Measurements from ENCODE around the gene CEP97. TPM values are rescaled to one million over a fixed set of nuclear protein-coding genes. Genes with fewer than 3 reads are reported as not detected.
A peak's percentile ranks its signal among the peaks of the same experiment; 100 is the strongest.

The CEP97 gene
- total RNA-seq, 1 donor from 2014 or later = 6.2 TPM

DNA sequence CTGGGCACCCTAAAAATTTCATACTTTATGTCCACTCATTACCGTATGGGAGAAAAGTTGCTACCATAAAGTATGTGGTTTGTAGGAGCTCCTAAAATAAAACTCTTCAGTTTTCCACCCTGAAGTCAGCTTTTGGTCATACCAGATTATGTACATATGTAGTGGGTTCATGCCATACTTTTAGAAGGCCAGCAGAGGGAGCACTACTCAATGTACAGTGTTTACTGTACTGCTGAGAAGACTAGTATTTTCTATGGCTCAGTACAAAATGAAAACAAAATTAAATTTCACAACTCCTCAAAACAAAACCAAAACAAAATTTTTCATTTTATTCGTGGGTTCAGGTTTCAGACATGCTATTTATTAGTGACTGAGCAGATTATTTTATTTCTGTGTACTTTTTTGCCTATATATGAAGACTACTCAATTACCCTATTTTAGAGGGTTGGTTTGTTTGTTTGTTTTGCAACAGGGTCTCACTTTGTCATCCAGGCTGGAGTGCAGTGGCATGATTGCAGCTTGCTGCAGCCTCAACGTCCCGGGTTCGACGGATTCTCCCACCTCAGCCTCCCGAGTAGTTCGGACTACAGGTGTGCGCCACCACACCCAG is 78.9 kb downstream of the CEP97 start:
- intact Hi-C loops (cut with DNase I) = loop anchor here (5.0 to 10.0 kb wide), 2 partner anchors 292 to 424 kb away; no protein-coding TSS in a partner anchor
- ATAC-seq (ENCODE audit: poor library complexity) (peak; percentile 95), DNase-seq (no peak)

DNA sequence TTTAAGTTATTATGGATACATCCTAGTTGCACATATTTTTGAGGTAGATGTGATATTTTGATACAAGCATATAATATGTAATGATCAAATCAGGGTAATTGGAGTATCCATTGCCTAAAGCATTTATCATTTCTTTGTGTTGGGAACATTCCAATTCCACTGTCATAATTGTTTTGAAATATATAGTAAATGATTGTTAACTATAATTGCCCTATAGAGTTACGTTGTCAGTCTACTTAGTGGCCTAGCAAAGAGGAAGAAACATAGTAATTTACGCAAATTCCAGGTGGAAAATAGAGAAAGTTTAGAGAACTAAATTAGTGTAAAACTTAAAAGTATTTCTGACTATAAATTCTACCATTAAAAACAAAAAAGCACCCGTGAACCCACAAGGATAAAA is 79.5 kb downstream of the CEP97 start:
- ATAC-seq (ENCODE audit: poor library complexity) (no peak), DNase-seq (no peak)
- intact Hi-C loops (cut with DNase I) = loop anchor here (5.0 to 10.0 kb wide), 2 partner anchors 291 to 423 kb away; no protein-coding TSS in a partner anchor

DNA sequence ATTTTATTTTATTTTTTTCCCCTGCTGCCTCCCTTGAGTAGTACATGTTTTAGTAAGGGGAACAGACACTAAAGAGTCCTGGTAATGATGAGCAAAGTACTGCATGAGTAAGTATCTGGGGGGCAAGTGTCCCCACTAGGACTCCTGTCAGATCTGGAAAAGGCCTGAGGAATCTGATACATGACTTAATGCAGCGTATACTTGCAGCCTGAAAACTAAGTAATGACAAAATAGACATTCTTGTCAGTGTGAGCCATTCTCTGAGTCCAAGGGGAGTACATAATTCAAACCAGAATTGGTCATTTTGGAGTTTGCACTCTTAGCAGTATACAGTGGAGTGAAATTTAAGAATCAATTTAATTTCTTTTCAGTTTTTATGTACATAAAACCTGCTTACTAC is 82.1 kb downstream of the CEP97 start:
- no peak for ATAC-seq (ENCODE audit: poor library complexity)
- intact Hi-C loops (cut with DNase I) = loop anchor here (10.0 kb wide), 1 partner anchor 288 kb away; no protein-coding TSS in a partner anchor
- no peak for DNase-seq

DNA sequence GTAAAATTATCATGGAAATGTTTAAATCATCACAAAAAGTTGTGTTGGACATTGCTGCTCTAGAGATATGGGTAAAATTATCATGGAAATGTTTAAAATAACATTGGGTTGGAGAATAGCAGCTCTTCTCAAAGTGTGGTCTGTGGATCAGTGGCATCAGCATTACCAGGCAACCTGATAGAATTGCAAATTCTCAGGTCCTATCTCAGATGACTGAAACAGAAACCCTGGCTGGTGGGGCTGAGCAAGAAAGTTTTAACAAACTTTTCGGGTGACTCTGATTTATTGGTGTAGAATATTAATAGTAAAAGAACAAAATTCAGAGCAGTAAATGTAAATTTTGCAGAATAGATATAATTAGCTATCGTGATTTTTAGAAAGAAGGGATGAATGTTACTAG is 83.5 kb downstream of the CEP97 start:
- ATAC-seq (ENCODE audit: poor library complexity) = no peak
- no peak for DNase-seq
- intact Hi-C loops (cut with DNase I) = loop anchor here (10.0 kb wide), 1 partner anchor 287 kb away; no protein-coding TSS in a partner anchor

DNA sequence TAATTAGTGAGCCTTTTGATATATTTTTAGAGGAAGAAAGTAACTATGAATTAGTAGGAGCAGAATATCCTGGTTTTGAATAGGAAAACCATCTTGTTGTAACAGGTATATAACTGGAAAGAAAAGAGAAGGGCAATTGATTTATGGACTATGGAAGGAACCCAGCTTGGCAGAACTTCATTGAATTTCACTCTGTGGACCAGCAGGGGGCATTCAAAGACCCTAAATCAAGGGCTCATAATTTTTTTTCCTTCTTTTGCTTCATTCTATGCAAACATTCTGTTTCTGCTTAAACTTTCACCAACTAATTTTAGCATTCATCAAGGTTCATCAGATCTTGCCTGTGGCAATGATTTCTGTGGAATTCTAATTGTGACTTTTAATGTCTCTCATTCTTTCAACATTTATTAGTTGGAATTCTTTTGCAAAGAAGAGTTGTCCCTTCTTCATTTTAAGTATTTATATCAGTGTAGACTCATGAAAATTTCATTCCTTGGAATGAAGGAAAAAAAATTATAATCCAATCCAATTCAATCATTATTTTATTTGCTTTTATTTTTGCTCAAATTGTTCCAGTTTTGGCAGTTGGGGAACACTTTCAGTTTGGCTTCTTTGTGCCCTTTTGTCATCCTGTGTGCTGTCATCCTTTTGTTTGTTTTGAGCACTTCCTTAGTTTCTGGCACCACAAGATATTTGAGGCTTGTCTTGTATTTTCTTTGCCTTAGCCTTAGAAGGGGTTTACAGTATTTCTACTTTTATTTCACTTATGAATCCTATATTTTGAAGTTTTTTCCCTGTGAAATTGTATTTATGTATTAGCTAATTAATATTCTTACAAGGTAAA is 85.0 kb downstream of the CEP97 start:
- intact Hi-C loops (cut with DNase I) = loop anchor here (5.0 to 10.0 kb wide), 2 partner anchors 43 to 285 kb away; no protein-coding TSS in a partner anchor
- ATAC-seq (ENCODE audit: poor library complexity) = peak; percentile 47
- no peak for DNase-seq

DNA sequence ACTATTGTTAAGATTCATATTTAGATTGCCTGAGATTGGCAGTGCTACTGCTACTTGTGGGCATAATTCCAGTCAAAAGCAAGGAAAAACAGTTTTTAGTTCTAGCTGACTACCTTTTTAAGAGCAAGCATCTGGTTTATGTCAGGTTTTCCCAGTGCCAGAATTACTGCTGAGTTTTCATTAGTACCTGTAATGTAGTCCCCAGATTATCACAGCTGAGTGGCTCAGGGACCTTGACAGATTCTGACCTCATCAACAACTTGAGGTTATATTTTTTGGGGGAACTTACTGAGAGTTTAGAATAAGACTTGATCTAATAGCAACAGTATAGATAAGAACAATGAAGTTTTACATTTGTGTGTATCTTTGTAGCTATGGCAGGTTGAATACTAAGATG is 85.6 kb downstream of the CEP97 start:
- DNase-seq = no peak
- ATAC-seq (ENCODE audit: poor library complexity) = no peak
- intact Hi-C loops (cut with DNase I) = loop anchor here (5.0 kb wide), 1 partner anchor 42 kb away; no protein-coding TSS in a partner anchor

DNA sequence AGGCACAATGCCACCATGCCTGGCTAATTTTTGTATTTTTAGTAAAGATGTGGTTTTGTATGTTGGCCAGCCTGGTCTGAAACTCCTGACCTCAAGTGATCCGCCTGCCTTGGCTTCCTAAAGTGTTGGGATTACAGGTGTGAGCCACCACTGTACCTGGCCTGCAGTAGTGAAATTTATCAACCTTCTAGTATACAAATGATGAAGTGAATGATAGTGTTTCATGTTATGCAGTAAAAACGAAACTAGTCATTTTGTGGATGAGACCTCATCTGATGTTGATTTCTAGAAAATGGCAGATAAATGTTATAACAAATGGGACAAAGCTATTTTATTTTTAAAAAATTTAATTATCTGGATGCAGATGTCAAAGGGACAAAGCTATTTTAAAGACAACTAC is 87.5 kb downstream of the CEP97 start:
- DNase-seq (no peak), ATAC-seq (ENCODE audit: poor library complexity) (no peak)
- intact Hi-C loops (cut with DNase I) = loop anchor here (5.0 kb wide), 1 partner anchor 40 kb away; no protein-coding TSS in a partner anchor

DNA sequence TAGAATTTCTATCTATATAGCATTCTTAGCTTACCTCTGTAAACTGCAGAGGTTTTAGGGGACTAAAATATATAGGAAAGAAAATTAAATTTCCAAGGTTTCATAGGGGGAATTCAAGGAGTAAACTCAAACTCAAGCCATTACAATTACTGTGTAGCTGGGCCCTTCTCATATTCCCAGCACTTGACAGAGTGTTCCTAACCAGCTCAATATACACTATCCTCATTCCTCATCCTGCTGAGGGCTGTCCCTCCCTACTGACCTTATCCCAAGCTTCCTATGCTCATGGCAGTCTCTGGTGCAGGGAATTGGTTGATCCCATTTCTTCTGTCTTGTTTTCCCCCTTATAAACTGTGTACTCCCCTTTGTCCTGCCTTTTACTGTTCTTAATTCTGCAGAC is 88.5 kb downstream of the CEP97 start:
- ATAC-seq (ENCODE audit: poor library complexity) (no peak), DNase-seq (no peak)
- intact Hi-C loops (cut with DNase I) = loop anchor here (5.0 kb wide), 1 partner anchor 39 kb away; no protein-coding TSS in a partner anchor

DNA sequence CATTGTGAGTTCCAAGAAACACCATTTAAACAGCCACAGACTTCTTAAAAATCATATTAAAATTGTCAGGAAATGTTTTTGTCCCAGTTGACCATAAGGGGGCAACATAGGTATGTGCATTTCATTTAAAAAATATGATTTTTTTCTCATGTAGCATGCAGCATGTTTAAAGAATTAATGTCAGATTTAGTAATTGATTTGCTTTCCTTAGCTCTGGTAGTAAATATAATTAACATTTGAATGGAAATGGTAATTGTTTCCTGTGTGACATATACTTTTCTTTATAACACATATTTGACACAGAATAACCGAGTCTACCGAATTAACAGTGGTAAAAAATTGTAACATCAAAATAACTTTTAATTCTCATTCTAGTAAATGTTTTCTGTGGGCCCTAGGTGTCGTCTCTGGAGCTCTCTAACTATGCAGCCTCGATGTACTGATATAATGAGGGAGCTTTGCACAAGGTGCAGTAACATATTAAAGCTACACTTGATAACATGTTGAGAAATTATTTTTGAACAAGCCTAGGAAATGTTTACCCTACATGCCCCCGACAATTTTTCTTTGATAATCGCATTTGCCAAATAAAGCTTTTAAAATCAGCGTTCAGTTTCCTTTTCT is 89.5 kb downstream of the CEP97 start:
- intact Hi-C loops (cut with DNase I) = loop anchor here (5.0 kb wide), 1 partner anchor 38 kb away; no protein-coding TSS in a partner anchor
- peak; percentile 45 for ATAC-seq (ENCODE audit: poor library complexity)
- DNase-seq = no peak

DNA sequence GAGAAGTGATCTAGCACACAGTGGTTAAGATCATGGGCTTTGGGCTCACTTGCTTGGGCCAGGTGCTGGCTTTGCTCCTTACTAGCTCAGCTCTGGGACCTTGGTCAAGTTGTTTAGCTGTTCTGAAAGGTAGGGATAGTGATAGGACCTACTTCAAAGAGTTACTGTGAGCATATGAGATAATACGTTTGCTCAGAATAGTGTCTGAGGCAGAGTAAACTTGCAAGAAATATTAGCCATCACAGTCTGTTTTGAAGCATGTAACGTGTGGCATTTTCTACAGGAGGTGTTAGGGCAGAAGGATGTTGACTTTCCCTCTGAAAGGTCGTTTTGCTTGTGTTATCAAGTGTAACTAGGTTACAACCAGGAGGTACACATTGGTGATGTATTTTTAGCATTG is 90.4 kb downstream of the CEP97 start:
- ATAC-seq (ENCODE audit: poor library complexity) (peak; percentile 81), DNase-seq (no peak)
- intact Hi-C loops (cut with DNase I) = loop anchor here (5.0 kb wide), 1 partner anchor 37 kb away; no protein-coding TSS in a partner anchor

DNA sequence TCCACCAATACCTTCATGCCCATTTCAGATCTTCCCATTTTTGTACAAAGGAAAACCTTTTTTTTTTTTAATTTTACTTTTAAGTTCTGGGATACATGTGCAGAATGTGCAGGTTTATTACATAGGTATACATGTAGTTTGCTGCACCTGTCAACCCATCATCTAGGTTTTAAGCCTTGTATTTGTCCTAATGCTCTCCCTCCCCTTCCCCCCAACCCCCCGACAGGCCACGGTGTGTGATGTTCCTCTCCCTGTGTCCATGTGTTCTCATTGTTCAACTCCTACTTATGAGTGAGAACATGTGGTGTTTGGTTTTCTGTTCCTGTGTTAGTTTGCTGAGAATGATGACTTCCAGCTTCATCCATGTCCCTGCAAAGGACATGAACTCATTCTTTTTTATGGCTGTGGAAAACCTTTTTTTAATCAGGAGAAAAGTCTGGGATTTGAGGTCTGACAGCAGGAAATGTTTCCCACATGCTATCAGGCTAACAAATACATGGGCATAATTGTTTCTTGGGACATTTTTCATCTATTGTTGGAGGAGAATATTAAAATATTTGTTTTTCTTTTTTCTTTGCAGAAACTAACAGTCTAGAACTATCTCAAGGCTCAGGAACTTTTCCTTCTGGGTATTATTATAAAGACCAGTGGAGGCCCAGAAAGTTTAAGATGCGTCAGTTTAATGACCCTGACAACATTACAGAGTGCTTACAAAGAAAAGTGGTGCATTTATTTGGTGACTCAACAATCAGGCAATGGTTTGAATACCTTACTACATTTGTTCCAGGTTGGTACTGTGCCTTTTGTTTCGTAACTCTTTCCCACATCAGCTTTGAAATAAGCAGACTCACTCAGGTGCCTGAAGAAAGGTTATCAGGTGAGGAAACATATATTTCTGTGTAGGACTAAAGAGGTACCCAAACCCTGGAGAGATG is 92.1 kb downstream of the CEP97 start:
- intact Hi-C loops (cut with DNase I) = no loop called here
- DNase-seq = no peak
- no peak for ATAC-seq (ENCODE audit: poor library complexity)

DNA sequence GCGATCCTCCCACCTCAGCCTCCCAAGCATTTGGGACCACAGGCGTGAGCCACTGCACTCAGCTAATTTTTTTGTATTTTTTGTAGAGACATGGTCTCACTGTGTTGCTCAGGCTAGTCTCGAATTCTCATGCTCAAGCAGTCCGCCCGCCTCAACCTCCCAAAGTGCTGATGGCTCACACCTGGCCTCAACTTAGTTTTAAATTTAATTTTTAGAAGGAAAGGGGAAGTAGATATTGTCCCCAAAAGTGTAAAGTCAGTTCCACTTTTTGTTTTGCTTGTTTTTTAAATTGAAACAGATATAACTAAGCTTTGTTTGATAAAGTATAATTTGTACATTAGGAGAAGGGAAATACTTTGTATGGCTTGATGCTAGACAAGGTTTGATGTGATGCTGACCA is 93.6 kb downstream of the CEP97 start:
- ATAC-seq (ENCODE audit: poor library complexity) = no peak
- intact Hi-C loops (cut with DNase I) = no loop called here
- DNase-seq = no peak

DNA sequence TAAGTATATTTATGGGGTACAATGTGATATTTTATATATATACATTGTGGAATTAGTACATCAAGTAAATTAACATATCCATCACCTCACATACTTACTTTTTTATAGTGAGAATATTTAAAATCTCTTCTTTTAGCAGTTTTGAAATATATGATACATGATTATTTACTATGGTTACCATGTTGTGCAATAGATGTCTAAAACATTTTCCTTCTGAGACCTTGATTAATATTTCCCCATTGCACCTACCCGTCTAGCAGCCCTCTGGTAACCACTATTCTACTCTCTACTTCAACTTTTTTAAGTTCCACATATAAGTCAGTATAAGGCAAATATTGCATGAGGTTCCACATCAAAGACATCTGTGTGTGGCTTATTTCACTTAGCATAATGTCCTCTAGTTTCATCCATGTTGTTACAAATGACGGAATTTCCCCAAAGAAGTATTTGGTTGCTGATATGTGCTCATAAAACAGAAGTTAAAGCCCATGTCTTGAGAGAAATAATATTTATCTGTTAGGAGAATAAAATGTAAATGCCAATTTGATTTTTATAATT is 95.3 kb downstream of the CEP97 start:
- intact Hi-C loops (cut with DNase I) = no loop called here
- ATAC-seq (ENCODE audit: poor library complexity) (no peak), DNase-seq (no peak)

Other genes starting within 250 kb of the CEP97 start
- 8.4 TPM for gene SENP7, start 211.4 kb upstream of the CEP97 start, total RNA-seq
- 25.6 TPM for gene TRMT10C, start 162.7 kb upstream of the CEP97 start, total RNA-seq
- gene PCNP, start 150.4 kb upstream of the CEP97 start, total RNA-seq = 121 TPM
- 9.8 TPM for gene ZBTB11, start 47.5 kb upstream of the CEP97 start, total RNA-seq
- gene RPL24, start 37.9 kb upstream of the CEP97 start, total RNA-seq = 765 TPM
- 45.5 TPM for gene NXPE3, start 54.6 kb downstream of the CEP97 start, total RNA-seq
- gene NFKBIZ, start 124.9 kb downstream of the CEP97 start, total RNA-seq = 12.9 TPM